Karpas-422 (cell line): Measurements from ENCODE around the gene MTCL1. TPM values are rescaled to one million over a fixed set of nuclear protein-coding genes. Genes with fewer than 3 reads are reported as not detected.

Source experiments
- DNase-seq: peaks from one replicate; pipeline ENCODE4 v3.0.0-alpha.2; 2015
- H2AFZ ChIP-seq: fragments of 200-600 bp; sonication (generic); 2 replicates; pipeline ENCODE4 v1.6.1; 2014; ENCODE audit warnings: antibody characterized with exemption, low read length, mixed read lengths
- H3K27ac ChIP-seq: fragments of 200-600 bp; sonication (generic); 2 replicates; pipeline ENCODE4 v1.5.1; 2014; ENCODE audit warnings: mild to moderate bottlenecking, low read length, moderate library complexity
- H3K27me3 ChIP-seq: fragments of 200-600 bp; sonication (generic); 2 replicates; pipeline ENCODE4 v1.6.1; 2014; ENCODE audit warnings: low read length, mixed read lengths
- H3K36me3 ChIP-seq: fragments of 200-600 bp; sonication (generic); 2 replicates; pipeline ENCODE4 v1.6.1; 2014; ENCODE audit warnings: low read length, mixed read lengths; ENCODE audit not compliant: insufficient read depth
- H3K4me1 ChIP-seq: fragments of 200-600 bp; sonication (generic); 2 replicates; pipeline ENCODE4 v1.6.1; 2014; ENCODE audit warnings: mild to moderate bottlenecking, low read length, mixed read lengths
- H3K4me2 ChIP-seq: fragments of 200-600 bp; sonication (generic); 2 replicates; pipeline ENCODE4 v1.6.1; 2014; ENCODE audit warnings: low read length, low read depth, mild to moderate bottlenecking; ENCODE audit not compliant: poor library complexity, severe bottlenecking
- H3K4me3 ChIP-seq: fragments of 200-600 bp; sonication (generic); 2 replicates; pipeline ENCODE4 v1.5.1; 2014; ENCODE audit warnings: mild to moderate bottlenecking, antibody characterized with exemption, low read length, mixed read lengths
- H3K79me2 ChIP-seq: fragments of 200-600 bp; sonication (generic); 2 replicates; pipeline ENCODE4 v1.6.1; 2014; ENCODE audit warnings: mild to moderate bottlenecking, low read length, mixed read lengths
- H3K9ac ChIP-seq: fragments of 200-600 bp; sonication (generic); 2 replicates; pipeline ENCODE4 v1.6.0; 2014; ENCODE audit warnings: low read length
- H3K9me2 ChIP-seq: fragments of 200-600 bp; sonication (generic), shearing (Covaris generic); replicated peaks from 2 replicates; pipeline ENCODE4 v1.6.0; 2014; ENCODE audit warnings: mild to moderate bottlenecking, low read length, moderate library complexity; ENCODE audit not compliant: insufficient read depth
- H3K9me3 ChIP-seq: fragments of 300-700, 200-600 bp; sonication (generic); 2 replicates; pipeline ENCODE4 v1.6.1; 2014; ENCODE audit warnings: low read length, mixed read lengths
- H4K20me1 ChIP-seq: fragments of 200-600 bp; sonication (generic); 2 replicates; pipeline ENCODE4 v1.6.1; 2014; ENCODE audit warnings: mild to moderate bottlenecking, antibody characterized with exemption, low read length, low read depth; ENCODE audit not compliant: insufficient read depth
- total RNA-seq: library from RNA; depleted of rRNA; stranded (reverse); fragments of >200 nt; shearing (Covaris generic); gene quantifications from 2 replicates; pipeline ENCODE4 v1.2.3, GENCODE V29; 2014; ENCODE audit warnings: low replicate concordance

Gene MTCL1
- total RNA-seq, 1 experiment from 2014 or later: 2.9 TPM

- no peaks in the 10 kb centered on the region for H4K20me1 ChIP-seq
- no peak overlapping the region for H3K9ac ChIP-seq
Measured at GRCh38 chr18:8847066-8847755, 141.9 kb downstream of the MTCL1 start.

GRCh38 chr18:8847900-8848299 is 142.5 kb downstream of the MTCL1 start:
- H3K4me1 ChIP-seq: no peaks in the 10 kb centered on the region
- no peaks in the 10 kb centered on the region for H3K36me3 ChIP-seq
- no peaks in the 10 kb centered on the region for H4K20me1 ChIP-seq
- H2AFZ ChIP-seq: no peak overlapping the region
- H3K9me2 ChIP-seq: no peaks in the 10 kb centered on the region
- no peaks in the 10 kb centered on the region for H3K27me3 ChIP-seq
- no peak overlapping the region for H3K9ac ChIP-seq
- H3K4me2 ChIP-seq: no peak overlapping the region
- H3K4me3 ChIP-seq: no peak overlapping the region
- no peak for DNase-seq
- H3K27ac ChIP-seq: no peak overlapping the region
- no peaks in the 10 kb centered on the region for H3K9me3 ChIP-seq
- H3K79me2 ChIP-seq: no peaks in the 10 kb centered on the region

More at GRCh38 chr18:8847066-8847755, 141.9 kb downstream of the MTCL1 start:
- Histone ChIP-seq H3K9me3 (no peaks in the 10 kb centered on the region), H3K4me3 (no peak overlapping the region), H3K4me2 (no peak overlapping the region), H3K27me3 (no peaks in the 10 kb centered on the region), H3K36me3 (no peaks in the 10 kb centered on the region), H2AFZ (no peak overlapping the region), H3K27ac (no peak overlapping the region), H3K9me2 (no peaks in the 10 kb centered on the region), H3K79me2 (no peaks in the 10 kb centered on the region), H3K4me1 (no peaks in the 10 kb centered on the region)
- DNase-seq: no peak

GRCh38 chr18:8848541-8848940 is 143.2 kb downstream of the MTCL1 start:
- Histone ChIP-seq H3K79me2 (no peaks in the 10 kb centered on the region), H3K27ac (no peak overlapping the region), H3K9me2 (no peaks in the 10 kb centered on the region), H3K9ac (no peak overlapping the region), H3K4me1 (no peaks in the 10 kb centered on the region), H3K4me3 (no peak overlapping the region), H3K4me2 (no peak overlapping the region), H2AFZ (no peak overlapping the region), H3K27me3 (no peaks in the 10 kb centered on the region), H3K9me3 (no peaks in the 10 kb centered on the region), H4K20me1 (no peaks in the 10 kb centered on the region), H3K36me3 (no peaks in the 10 kb centered on the region)
- DNase-seq: no peak

DNA sequence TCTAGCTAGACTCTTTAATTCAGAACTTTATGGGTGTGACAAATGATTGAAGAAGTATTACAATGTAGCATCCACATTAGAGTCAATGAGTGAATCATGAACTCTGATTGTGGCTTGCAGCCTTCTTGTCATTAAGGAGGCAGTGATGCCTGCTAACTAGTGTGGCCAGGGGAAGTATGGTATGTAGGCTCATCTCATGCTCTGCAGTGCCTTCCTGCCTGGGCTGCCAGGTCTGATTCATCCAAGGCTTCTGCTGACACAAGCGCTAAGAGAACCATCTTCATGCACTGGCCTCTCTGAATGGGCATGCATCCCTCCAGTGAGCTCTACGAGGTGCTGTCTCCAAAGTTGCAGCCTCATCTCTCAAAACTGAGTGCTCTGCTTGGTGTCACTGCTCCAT is 144.3 kb downstream of the MTCL1 start:
- Histone ChIP-seq H3K4me1 (no peaks in the 10 kb centered on the region), H3K79me2 (no peaks in the 10 kb centered on the region), H3K4me2 (no peak overlapping the region), H3K9me3 (no peaks in the 10 kb centered on the region), H3K36me3 (no peaks in the 10 kb centered on the region), H2AFZ (no peak overlapping the region), H3K27me3 (no peaks in the 10 kb centered on the region), H3K9ac (no peak overlapping the region), H3K4me3 (no peak overlapping the region), H4K20me1 (no peaks in the 10 kb centered on the region), H3K27ac (no peak overlapping the region), H3K9me2 (no peaks in the 10 kb centered on the region)
- DNase-seq: no peak

- H3K27me3 ChIP-seq: 0 out of 2 replicates have a peak, but pooled peaks cover 3% of the 10 kb centered on the region
- H3K27ac ChIP-seq: no peak overlapping the region
- H2AFZ ChIP-seq: no peak overlapping the region
- DNase-seq: no peak
- H3K4me2 ChIP-seq: no peak overlapping the region
- no peaks in the 10 kb centered on the region for H3K79me2 ChIP-seq
- H4K20me1 ChIP-seq: no peaks in the 10 kb centered on the region
- no peaks in the 10 kb centered on the region for H3K9me3 ChIP-seq
- no peaks in the 10 kb centered on the region for H3K4me1 ChIP-seq
- H3K9ac ChIP-seq: no peak overlapping the region
- H3K36me3 ChIP-seq: no peaks in the 10 kb centered on the region
- no peaks in the 10 kb centered on the region for H3K9me2 ChIP-seq
- no peak overlapping the region for H3K4me3 ChIP-seq
Measured at GRCh38 chr18:8851659-8852058, 146.3 kb downstream of the MTCL1 start.

GRCh38 chr18:8854550-8854949 is 149.2 kb downstream of the MTCL1 start:
- Histone ChIP-seq H4K20me1 (no peaks in the 10 kb centered on the region), H3K9me3 (no peaks in the 10 kb centered on the region), H3K4me2 (no peak overlapping the region), H2AFZ (no peak overlapping the region), H3K4me1 (no peaks in the 10 kb centered on the region), H3K9ac (no peak overlapping the region), H3K79me2 (no peaks in the 10 kb centered on the region), H3K27ac (no peak overlapping the region), H3K9me2 (no peaks in the 10 kb centered on the region), H3K36me3 (no peaks in the 10 kb centered on the region), H3K4me3 (no peak overlapping the region), H3K27me3 (0 out of 2 replicates have a peak, but pooled peaks cover 3% of the 10 kb centered on the region)
- DNase-seq: no peak

DNA sequence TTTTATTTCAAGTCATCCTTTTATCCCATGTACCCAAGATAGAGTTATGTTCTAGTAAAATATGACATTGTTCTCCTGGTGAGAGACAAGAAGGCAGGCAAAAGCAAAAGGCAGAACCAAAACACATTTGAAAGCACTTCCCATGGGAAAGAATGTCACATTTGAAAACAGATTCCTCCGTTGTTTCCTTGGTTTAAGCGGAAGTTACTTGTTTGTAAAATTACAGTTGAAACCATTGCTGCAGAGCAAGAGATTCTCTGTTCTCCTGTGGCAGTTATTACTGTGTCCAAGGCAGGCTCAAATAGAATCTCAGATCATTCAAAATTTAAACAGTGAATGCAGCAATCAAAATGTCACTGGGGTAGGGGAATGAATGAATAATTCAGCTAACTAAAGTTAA is 149.6 kb downstream of the MTCL1 start:
- Histone ChIP-seq H2AFZ (no peak overlapping the region), H3K27ac (no peak overlapping the region), H3K4me1 (no peaks in the 10 kb centered on the region)

DNA sequence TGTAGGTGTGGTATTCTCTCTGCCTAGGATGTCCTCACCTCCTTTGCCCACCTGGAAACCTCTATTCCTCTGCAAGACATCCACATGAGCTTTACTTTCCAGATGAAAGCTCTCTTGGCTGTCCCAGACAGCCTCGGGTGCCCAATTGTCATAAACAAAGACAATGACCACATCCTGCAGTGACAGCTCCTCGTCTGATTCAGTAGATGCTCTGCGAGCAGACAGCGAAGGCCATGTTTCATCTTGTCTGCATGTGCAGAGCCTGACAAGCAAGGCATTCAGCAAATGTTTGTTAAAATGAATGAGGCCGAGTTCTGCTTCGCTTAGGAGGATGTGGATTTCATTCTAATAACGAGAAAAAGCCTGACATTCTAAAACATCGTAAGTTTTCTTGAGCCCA is 150.9 kb downstream of the MTCL1 start:
- Histone ChIP-seq H3K27me3 (0 out of 2 replicates have a peak, but pooled peaks cover 3% of the 10 kb centered on the region), H3K4me2 (no peak overlapping the region), H4K20me1 (no peaks in the 10 kb centered on the region), H3K9ac (no peak overlapping the region), H3K36me3 (no peaks in the 10 kb centered on the region), H3K9me3 (no peaks in the 10 kb centered on the region), H3K4me1 (no peaks in the 10 kb centered on the region), H2AFZ (no peak overlapping the region), H3K9me2 (no peaks in the 10 kb centered on the region), H3K27ac (no peak overlapping the region), H3K79me2 (no peaks in the 10 kb centered on the region), H3K4me3 (no peak overlapping the region)
- no peak for DNase-seq

More for the DNA sequence above, 149.6 kb downstream of the MTCL1 start:
- no peaks in the 10 kb centered on the region for H3K9me2 ChIP-seq
- no peaks in the 10 kb centered on the region for H3K36me3 ChIP-seq
- DNase-seq: no peak
- no peak overlapping the region for H3K9ac ChIP-seq
- H4K20me1 ChIP-seq: no peaks in the 10 kb centered on the region
- 0 out of 2 replicates have a peak, but pooled peaks cover 3% of the 10 kb centered on the region for H3K27me3 ChIP-seq
- no peaks in the 10 kb centered on the region for H3K9me3 ChIP-seq
- no peak overlapping the region for H3K4me3 ChIP-seq
- no peaks in the 10 kb centered on the region for H3K79me2 ChIP-seq
- no peak overlapping the region for H3K4me2 ChIP-seq
